ENCODE data around the gene SORCS1. TPM values are rescaled to one million over a fixed set of nuclear protein-coding genes. Genes with fewer than 3 reads are reported as not detected.

SORCS1 gene
- total RNA-seq, 2 donors from 2014 or later = not detected

GRCh38 chr10:106528702-106529101 is 635.8 kb downstream of the SORCS1 start:
- DNase-seq = no peak
- Mint-ChIP-seq H3K36me3 (ENCODE audit: insufficient read depth in 2 of 2) (no peaks in the 10 kb centered on the region), H3K4me1 (ENCODE audit: low read depth) (no peaks in the 10 kb centered on the region), H3K4me3 (no peak overlapping the region), H3K9me3 (peaks cover 1 to 5% of the 10 kb centered on the region in 2 donors), H3K27ac (no peak overlapping the region), H3K27me3 (ENCODE audit: low read depth) (no peaks in the 10 kb centered on the region)
- no peak for ATAC-seq (replicated peaks in 1 of 2)

DNA sequence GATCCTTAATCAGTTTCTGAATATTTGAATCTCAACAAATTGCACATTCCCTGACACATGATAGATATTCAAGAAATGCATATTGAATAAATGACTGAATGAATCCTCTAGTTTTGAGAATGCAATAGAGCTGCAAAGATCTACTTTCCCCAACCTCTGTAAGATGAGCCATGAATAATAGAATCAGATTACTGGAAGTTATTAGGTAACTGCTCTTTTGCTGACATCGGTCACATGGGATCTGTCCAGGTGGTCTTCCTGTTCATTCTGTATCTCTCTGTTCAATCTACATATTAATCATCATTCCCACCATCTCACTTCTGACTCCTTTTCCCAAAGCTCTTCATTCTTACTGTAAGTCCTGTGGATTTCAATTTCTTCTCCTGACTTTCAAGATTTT is 638.7 kb downstream of the SORCS1 start:
- H3K4me3 Mint-ChIP-seq = no peak overlapping the region
- no peaks in the 10 kb centered on the region for H3K4me1 Mint-ChIP-seq (ENCODE audit: low read depth)
- no peak for DNase-seq
- H3K9me3 Mint-ChIP-seq = peaks cover 1 to 5% of the 10 kb centered on the region in 2 donors
- H3K27ac Mint-ChIP-seq = no peak overlapping the region
- no peaks in the 10 kb centered on the region for H3K36me3 Mint-ChIP-seq (ENCODE audit: insufficient read depth in 2 of 2)
- H3K27me3 Mint-ChIP-seq (ENCODE audit: low read depth) = no peaks in the 10 kb centered on the region
- ATAC-seq (replicated peaks in 1 of 2) = no peak
